HCT116 (cell line): Measurements from ENCODE around the gene PRPS1. TPM values are rescaled to one million over a fixed set of nuclear protein-coding genes. Genes with fewer than 3 reads are reported as not detected.

Experiments used
- ATAC-seq: fragments of 200-7000 bp; cut with Tn5 transposase; 2 replicates; pipeline ENCODE4 v1.9.1; 2020; ENCODE audit warnings: mild to moderate bottlenecking, moderate library complexity
- BruUV-seq: library from RNA; stranded (reverse); fragments of 400-500 nt; replicated peaks from 2 replicates; lab custom pipeline; 2021; lab: Mats Ljungman, UMichigan
- CTCF ChIA-PET: fragments of 300-600 bp; sonication (Branson Sonifier 250); formaldehyde crosslinking; loops from one replicate; lab custom pipeline; 2021; ENCODE audit warnings: antibody characterized with exemption; lab: Charles Lee
- POLR2A ChIA-PET: fragments of 300-600, 350-600 bp; sonication (Branson Sonifier 250); formaldehyde crosslinking; loops from one replicate; lab custom pipeline; 2021; ENCODE audit warnings: antibody characterized with exemption; lab: Charles Lee
- RAD21 ChIA-PET, 2 experiments: fragments of 300-600 bp; sonication (Branson Sonifier 250); formaldehyde crosslinking; loops; one replicate each; lab custom pipeline; 2023; ENCODE audit warnings: low total read pairs in 2 of 2; ENCODE audit not compliant: uncharacterized antibody in 2 of 2, unreplicated experiment in 2 of 2, low non-redundant PET in 1 of 2; lab: Charles Lee
- DNase-seq: peaks from one replicate; pipeline ENCODE4 v3.0.0-alpha.2; 2010; ENCODE audit warnings: low read depth, low spot score
- H2AFZ ChIP-seq: fragments of 200-600 bp; shearing (Covaris generic), sonication (generic); 2 replicates; pipeline ENCODE4 v1.6.1; 2017; ENCODE audit warnings: low read depth, mixed run types, mixed read lengths, antibody characterized with exemption, low read length; ENCODE audit not compliant: poor library complexity, severe bottlenecking
- H3K27ac ChIP-seq: 2 replicates; pipeline ENCODE4 v1.5.1; 2012; ENCODE audit warnings: low read depth, low read length
- H3K27me3 ChIP-seq: fragments of 200-600 bp; sonication (generic); 2 replicates; pipeline ENCODE4 v1.6.1; 2016; ENCODE audit warnings: mixed run types, low read length, mixed read lengths; ENCODE audit not compliant: insufficient read depth
- H3K36me3 ChIP-seq, 2 experiments: fragments of 200-500 bp in 1 of 2; fragments of 200-600 bp in 1 of 2; sonication (Bioruptor generic) in 1 of 2; sonication (generic) in 1 of 2; 2 replicates each; pipeline versions ENCODE4 v1.5.1 to v1.6.1; 2014 to 2016; ENCODE audit warnings: low read length in 2 of 2, inconsistent platforms in 1 of 2, mixed read lengths in 1 of 2, mixed run types in 1 of 2; ENCODE audit not compliant: insufficient read depth in 2 of 2, control insufficient read depth in 1 of 2
- H3K4me1 ChIP-seq, 2 experiments: fragments of 200-600 bp in 1 of 2; sonication (generic) in 1 of 2; 2 replicates each; pipeline versions ENCODE4 v1.5.1 to v1.6.1; 2012 to 2017; ENCODE audit warnings: low read length in 2 of 2, inconsistent platforms in 1 of 2, mild to moderate bottlenecking in 1 of 2, mixed read lengths in 1 of 2, mixed run types in 1 of 2, moderate library complexity in 1 of 2; ENCODE audit not compliant: insufficient read depth in 2 of 2, control insufficient read depth in 1 of 2
- H3K4me2 ChIP-seq: fragments of 200-600 bp; sonication (generic); 2 replicates; pipeline ENCODE4 v1.6.1; 2017; ENCODE audit warnings: mixed run types, low read length, mixed read lengths
- H3K4me3 ChIP-seq, 2 experiments: fragments of 200-600 bp in 1 of 2; sonication (generic) in 1 of 2; replicated peaks in 1 of 2; 2 replicates each; pipeline ENCODE4 v1.5.1; 2011 to 2016; ENCODE audit warnings: low read length in 2 of 2, control low read depth in 1 of 2, low read depth in 1 of 2, mild to moderate bottlenecking in 1 of 2, mixed read lengths in 1 of 2, mixed run types in 1 of 2
- H3K79me2 ChIP-seq: fragments of 200-600 bp; sonication (generic); 2 replicates; pipeline ENCODE4 v1.6.1; 2017; ENCODE audit warnings: mild to moderate bottlenecking, mixed run types, low read length, moderate library complexity, mixed read lengths; ENCODE audit not compliant: insufficient read depth
- H3K9ac ChIP-seq: fragments of 200-600 bp; sonication (generic); 2 replicates; pipeline ENCODE4 v1.6.1; 2016; ENCODE audit warnings: low read length, mixed read lengths
- H3K9me2 ChIP-seq: fragments of 200-600 bp; sonication (generic), shearing (Covaris generic); 2 replicates; pipeline ENCODE4 v1.6.1; 2017; ENCODE audit warnings: mixed run types, mild to moderate bottlenecking, moderate library complexity; ENCODE audit not compliant: insufficient read depth
- H3K9me3 ChIP-seq, 2 experiments: fragments of 200-500 bp in 1 of 2; fragments of 200-600 bp in 1 of 2; sonication (Bioruptor generic) in 1 of 2; sonication (generic) in 1 of 2; 2 replicates each; pipeline ENCODE4 v1.6.1; 2014 to 2017; ENCODE audit warnings: low read length in 2 of 2, mixed read lengths in 2 of 2, inconsistent platforms in 1 of 2, low read depth in 1 of 2, mild to moderate bottlenecking in 1 of 2, mixed run types in 1 of 2, moderate library complexity in 1 of 2; ENCODE audit not compliant: control insufficient read depth in 1 of 2, insufficient read depth in 1 of 2
- H4K20me1 ChIP-seq: fragments of 200-600 bp; sonication (generic), shearing (Covaris generic); 2 replicates; pipeline ENCODE4 v1.6.1; 2017; ENCODE audit warnings: mixed run types, mild to moderate bottlenecking, moderate library complexity; ENCODE audit not compliant: insufficient read depth
- CBX3 ChIP-seq: IDR thresholded peaks from 2 replicates; pipeline ENCODE4 v1.6.1; 2012; ENCODE audit warnings: low read depth
- ELF1 ChIP-seq: IDR thresholded peaks from 2 replicates; pipeline ENCODE4 v1.6.1; 2012; ENCODE audit warnings: low read depth, borderline replicate concordance
- EZH2phosphoT487 ChIP-seq: fragments of 200-600 bp; IDR thresholded peaks from 2 replicates; pipeline ENCODE4 v1.6.1; 2018; ENCODE audit warnings: antibody characterized with exemption, borderline replicate concordance
- FOSL1 ChIP-seq: IDR thresholded peaks from 2 replicates; pipeline ENCODE4 v1.6.1; 2012; ENCODE audit warnings: low read depth
- JUND ChIP-seq: IDR thresholded peaks from 2 replicates; pipeline ENCODE4 v1.6.1; 2012
- POLR2A ChIP-seq: IDR thresholded peaks from 2 replicates; pipeline ENCODE4 v1.7.0; 2011; ENCODE audit warnings: borderline replicate concordance; ENCODE audit not compliant: insufficient read depth, insufficient read length; ENCODE audit errors: extremely low read depth
- POLR2AphosphoS5 ChIP-seq: IDR thresholded peaks from 2 replicates; pipeline ENCODE4 v1.6.1; 2011; ENCODE audit warnings: mild to moderate bottlenecking, low read depth, low read length, moderate library complexity
- RAD21 ChIP-seq: IDR thresholded peaks from 2 replicates; pipeline ENCODE4 v1.6.1; 2012; ENCODE audit warnings: low read depth, mild to moderate bottlenecking
- SIN3A ChIP-seq: IDR thresholded peaks from 2 replicates; pipeline ENCODE4 v1.6.1; 2012; ENCODE audit warnings: low read depth
- SP1 ChIP-seq: IDR thresholded peaks from 2 replicates; pipeline ENCODE4 v1.6.1; 2012; ENCODE audit warnings: low read depth
- SRF ChIP-seq: IDR thresholded peaks from 2 replicates; pipeline ENCODE4 v1.6.1; 2012; ENCODE audit warnings: low read depth
- TCF7L2 ChIP-seq: IDR thresholded peaks from 2 replicates; pipeline ENCODE4 v1.7.0; 2011; ENCODE audit warnings: borderline replicate concordance, inconsistent platforms; ENCODE audit not compliant: insufficient read depth, insufficient read length; ENCODE audit errors: extremely low read depth
- YY1 ChIP-seq: IDR thresholded peaks from 2 replicates; pipeline ENCODE4 v1.6.1; 2011; ENCODE audit warnings: low read length, low read depth, moderate library complexity, mild to moderate bottlenecking; ENCODE audit not compliant: insufficient replicate concordance; ENCODE audit errors: extremely low read depth
- ZNF274 ChIP-seq: fragments of 200-500 bp; sonication (Bioruptor generic); IDR thresholded peaks from 2 replicates; pipeline ENCODE4 v1.6.1; 2014; ENCODE audit warnings: mild to moderate bottlenecking, low read depth, low read length, inconsistent platforms
- intact Hi-C: fragments of 100-400 bp; cut with micrococcal nuclease; formaldehyde crosslinking; loops from 2 replicates; pipeline ENCODE4 v1.10.0; 2022
- total RNA-seq: library from RNA; stranded (reverse); gene quantifications from one replicate; pipeline ENCODE4 v1.2.1, GENCODE V29; 2021; ENCODE audit not compliant: unreplicated experiment
- TF ChIP-seq, protein P1 (sequence below): IDR thresholded peaks from 2 replicates; pipeline ENCODE4 v1.6.1; 2012; ENCODE audit warnings: low read depth
- TF ChIP-seq, protein P2 (sequence below): IDR thresholded peaks from 2 replicates; pipeline ENCODE4 v1.6.1; 2012
- TF ChIP-seq, protein P3 (sequence below): IDR thresholded peaks from 2 replicates; pipeline ENCODE4 v1.6.1; 2011; ENCODE audit warnings: mild to moderate bottlenecking, low read length, moderate library complexity; ENCODE audit not compliant: insufficient replicate concordance; ENCODE audit errors: extremely low read depth
- TF ChIP-seq, protein P4 (sequence below): IDR thresholded peaks from 2 replicates; pipeline ENCODE4 v1.6.1; 2012
- TF ChIP-seq, protein P5 (sequence below), 3 experiments: fragments of 200-600 bp in 1 of 3; sonication (generic) in 1 of 3; IDR thresholded peaks in 2 of 3; conservative IDR thresholded peaks in 1 of 3; 2 replicates each; pipeline ENCODE4 v1.5.1; 2012 to 2017; ENCODE audit warnings: low read depth in 2 of 3, low read length in 2 of 3, antibody characterized with exemption in 1 of 3, borderline replicate concordance in 1 of 3, control low read depth in 1 of 3, mild to moderate bottlenecking in 1 of 3, mixed read lengths in 1 of 3, mixed run types in 1 of 3, moderate library complexity in 1 of 3; ENCODE audit not compliant: insufficient read depth in 1 of 3

The PRPS1 gene
- total RNA-seq, 1 experiment from 2014 or later, result 62.6 TPM

DNA sequence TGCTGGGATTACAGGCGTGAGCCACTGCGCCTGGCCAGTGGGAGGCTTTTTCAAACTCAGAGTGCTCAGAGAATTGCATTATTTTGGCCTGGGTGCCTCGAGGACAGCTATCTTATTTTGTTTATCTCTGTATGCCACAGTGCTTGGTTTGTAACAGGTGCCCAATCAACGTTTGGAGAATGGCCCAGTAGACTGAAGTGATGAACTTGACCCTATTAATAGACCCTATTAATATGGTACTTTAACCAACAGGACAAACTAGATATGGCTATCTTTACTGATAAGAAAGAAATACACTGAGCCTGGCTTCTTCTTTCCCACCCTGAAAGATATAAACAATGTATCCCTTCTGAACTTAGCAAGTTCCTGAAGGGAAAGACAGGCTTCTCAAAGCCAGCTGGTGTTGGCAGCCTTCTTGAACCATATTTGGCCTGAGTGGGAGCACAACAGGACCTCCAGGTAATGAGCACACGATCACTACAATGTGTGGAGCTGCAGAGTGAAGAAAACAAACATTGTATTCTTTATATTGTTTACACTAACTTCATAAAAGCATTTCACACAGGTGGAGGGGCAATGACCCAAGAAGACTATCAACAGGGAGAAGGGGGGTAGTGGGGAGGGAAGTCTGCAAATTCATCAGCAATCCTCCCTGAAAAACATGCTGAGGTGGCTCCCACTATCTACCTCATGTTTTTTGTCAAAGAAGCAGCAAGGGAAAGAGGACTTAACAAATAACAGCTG is 41.7 kb downstream of the PRPS1 start:
- H3K9me3 ChIP-seq, result no peaks in the 10 kb centered on the region
- ATAC-seq, result no peak
- H3K9ac ChIP-seq, result no peak overlapping the region
- H3K27ac ChIP-seq, result no peak overlapping the region
- no peaks in the 10 kb centered on the region for H3K9me2 ChIP-seq
- intact Hi-C loops, result no loop called here
- H2AFZ ChIP-seq, result no peak overlapping the region
- no TSS peak for BruUV-seq
- ChIA-PET CTCF (no interaction called here), POLR2A (no interaction called here), RAD21 (no interaction called here)
- H3K79me2 ChIP-seq, result no peaks in the 10 kb centered on the region
- no peak overlapping the region for H3K4me2 ChIP-seq
- H3K4me1 ChIP-seq, result peaks cover 19 to 21% of the 10 kb centered on the region in 2 experiments
- no peaks in the 10 kb centered on the region for H4K20me1 ChIP-seq
- no peak overlapping the region for H3K4me3 ChIP-seq
- TF ChIP-seq SIN3A, result no peak
- TF ChIP-seq YY1, result no peak
- no peak for TF ChIP-seq TCF7L2
- no peak for TF ChIP-seq RAD21
- TF ChIP-seq, protein P1, sequence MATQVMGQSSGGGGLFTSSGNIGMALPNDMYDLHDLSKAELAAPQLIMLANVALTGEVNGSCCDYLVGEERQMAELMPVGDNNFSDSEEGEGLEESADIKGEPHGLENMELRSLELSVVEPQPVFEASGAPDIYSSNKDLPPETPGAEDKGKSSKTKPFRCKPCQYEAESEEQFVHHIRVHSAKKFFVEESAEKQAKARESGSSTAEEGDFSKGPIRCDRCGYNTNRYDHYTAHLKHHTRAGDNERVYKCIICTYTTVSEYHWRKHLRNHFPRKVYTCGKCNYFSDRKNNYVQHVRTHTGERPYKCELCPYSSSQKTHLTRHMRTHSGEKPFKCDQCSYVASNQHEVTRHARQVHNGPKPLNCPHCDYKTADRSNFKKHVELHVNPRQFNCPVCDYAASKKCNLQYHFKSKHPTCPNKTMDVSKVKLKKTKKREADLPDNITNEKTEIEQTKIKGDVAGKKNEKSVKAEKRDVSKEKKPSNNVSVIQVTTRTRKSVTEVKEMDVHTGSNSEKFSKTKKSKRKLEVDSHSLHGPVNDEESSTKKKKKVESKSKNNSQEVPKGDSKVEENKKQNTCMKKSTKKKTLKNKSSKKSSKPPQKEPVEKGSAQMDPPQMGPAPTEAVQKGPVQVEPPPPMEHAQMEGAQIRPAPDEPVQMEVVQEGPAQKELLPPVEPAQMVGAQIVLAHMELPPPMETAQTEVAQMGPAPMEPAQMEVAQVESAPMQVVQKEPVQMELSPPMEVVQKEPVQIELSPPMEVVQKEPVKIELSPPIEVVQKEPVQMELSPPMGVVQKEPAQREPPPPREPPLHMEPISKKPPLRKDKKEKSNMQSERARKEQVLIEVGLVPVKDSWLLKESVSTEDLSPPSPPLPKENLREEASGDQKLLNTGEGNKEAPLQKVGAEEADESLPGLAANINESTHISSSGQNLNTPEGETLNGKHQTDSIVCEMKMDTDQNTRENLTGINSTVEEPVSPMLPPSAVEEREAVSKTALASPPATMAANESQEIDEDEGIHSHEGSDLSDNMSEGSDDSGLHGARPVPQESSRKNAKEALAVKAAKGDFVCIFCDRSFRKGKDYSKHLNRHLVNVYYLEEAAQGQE, result no peak
- no peak for TF ChIP-seq SRF
- TF ChIP-seq FOSL1, result no peak
- TF ChIP-seq ZNF274, result no peak
- TF ChIP-seq, protein P2, sequence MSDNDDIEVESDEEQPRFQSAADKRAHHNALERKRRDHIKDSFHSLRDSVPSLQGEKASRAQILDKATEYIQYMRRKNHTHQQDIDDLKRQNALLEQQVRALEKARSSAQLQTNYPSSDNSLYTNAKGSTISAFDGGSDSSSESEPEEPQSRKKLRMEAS, result no peak
- TF ChIP-seq, protein P3, sequence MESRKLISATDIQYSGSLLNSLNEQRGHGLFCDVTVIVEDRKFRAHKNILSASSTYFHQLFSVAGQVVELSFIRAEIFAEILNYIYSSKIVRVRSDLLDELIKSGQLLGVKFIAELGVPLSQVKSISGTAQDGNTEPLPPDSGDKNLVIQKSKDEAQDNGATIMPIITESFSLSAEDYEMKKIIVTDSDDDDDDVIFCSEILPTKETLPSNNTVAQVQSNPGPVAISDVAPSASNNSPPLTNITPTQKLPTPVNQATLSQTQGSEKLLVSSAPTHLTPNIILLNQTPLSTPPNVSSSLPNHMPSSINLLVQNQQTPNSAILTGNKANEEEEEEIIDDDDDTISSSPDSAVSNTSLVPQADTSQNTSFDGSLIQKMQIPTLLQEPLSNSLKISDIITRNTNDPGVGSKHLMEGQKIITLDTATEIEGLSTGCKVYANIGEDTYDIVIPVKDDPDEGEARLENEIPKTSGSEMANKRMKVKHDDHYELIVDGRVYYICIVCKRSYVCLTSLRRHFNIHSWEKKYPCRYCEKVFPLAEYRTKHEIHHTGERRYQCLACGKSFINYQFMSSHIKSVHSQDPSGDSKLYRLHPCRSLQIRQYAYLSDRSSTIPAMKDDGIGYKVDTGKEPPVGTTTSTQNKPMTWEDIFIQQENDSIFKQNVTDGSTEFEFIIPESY, result no peak
- no peak for TF ChIP-seq CBX3
- no peak for TF ChIP-seq SP1
- TF ChIP-seq POLR2A, result no peak
- TF ChIP-seq JUND, result no peak
- TF ChIP-seq EZH2phosphoT487, result no peak
- TF ChIP-seq, protein P4, sequence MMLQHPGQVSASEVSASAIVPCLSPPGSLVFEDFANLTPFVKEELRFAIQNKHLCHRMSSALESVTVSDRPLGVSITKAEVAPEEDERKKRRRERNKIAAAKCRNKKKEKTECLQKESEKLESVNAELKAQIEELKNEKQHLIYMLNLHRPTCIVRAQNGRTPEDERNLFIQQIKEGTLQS, result no peak
- TF ChIP-seq, protein P5, sequence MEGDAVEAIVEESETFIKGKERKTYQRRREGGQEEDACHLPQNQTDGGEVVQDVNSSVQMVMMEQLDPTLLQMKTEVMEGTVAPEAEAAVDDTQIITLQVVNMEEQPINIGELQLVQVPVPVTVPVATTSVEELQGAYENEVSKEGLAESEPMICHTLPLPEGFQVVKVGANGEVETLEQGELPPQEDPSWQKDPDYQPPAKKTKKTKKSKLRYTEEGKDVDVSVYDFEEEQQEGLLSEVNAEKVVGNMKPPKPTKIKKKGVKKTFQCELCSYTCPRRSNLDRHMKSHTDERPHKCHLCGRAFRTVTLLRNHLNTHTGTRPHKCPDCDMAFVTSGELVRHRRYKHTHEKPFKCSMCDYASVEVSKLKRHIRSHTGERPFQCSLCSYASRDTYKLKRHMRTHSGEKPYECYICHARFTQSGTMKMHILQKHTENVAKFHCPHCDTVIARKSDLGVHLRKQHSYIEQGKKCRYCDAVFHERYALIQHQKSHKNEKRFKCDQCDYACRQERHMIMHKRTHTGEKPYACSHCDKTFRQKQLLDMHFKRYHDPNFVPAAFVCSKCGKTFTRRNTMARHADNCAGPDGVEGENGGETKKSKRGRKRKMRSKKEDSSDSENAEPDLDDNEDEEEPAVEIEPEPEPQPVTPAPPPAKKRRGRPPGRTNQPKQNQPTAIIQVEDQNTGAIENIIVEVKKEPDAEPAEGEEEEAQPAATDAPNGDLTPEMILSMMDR (IDR thresholded peaks at IDR 0.05 in 2 of 3, conservative IDR thresholded peaks at IDR 0.05 in 1 of 3; ENCODE audit: borderline replicate concordance in 1 of 3, insufficient read depth in 1 of 3, low read depth in 2 of 3, low read length in 2 of 3), result no peak
- TF ChIP-seq ELF1, result no peak
- TF ChIP-seq POLR2AphosphoS5, result no peak
- no peaks in the 10 kb centered on the region for H3K36me3 ChIP-seq
- H3K27me3 ChIP-seq, result no peaks in the 10 kb centered on the region
- DNase-seq, result no peak
